Uterus (tissue), 2 donors: ENCODE data around the gene FILIP1.

Experiments used
- POLR2A ChIP-seq, 2 donors: fragments of 450-650 bp; IDR thresholded peaks; one replicate each; pipeline ENCODE4 v1.6.1; 2016; ENCODE audit warnings: antibody characterized with exemption in 2 of 2, mild to moderate bottlenecking in 1 of 2, moderate library complexity in 1 of 2
- TF ChIP-seq, protein P1 (sequence below), 4 experiments: fragments of 200-600 bp in 2 of 4; fragments of 450-650 bp in 2 of 4; sonication (generic) in 2 of 4; IDR thresholded peaks; one replicate each; pipeline ENCODE4 v1.5.1; 2016 to 2019; ENCODE audit warnings: antibody characterized with exemption in 4 of 4, mild to moderate bottlenecking in 2 of 4, moderate library complexity in 1 of 4

DNA sequence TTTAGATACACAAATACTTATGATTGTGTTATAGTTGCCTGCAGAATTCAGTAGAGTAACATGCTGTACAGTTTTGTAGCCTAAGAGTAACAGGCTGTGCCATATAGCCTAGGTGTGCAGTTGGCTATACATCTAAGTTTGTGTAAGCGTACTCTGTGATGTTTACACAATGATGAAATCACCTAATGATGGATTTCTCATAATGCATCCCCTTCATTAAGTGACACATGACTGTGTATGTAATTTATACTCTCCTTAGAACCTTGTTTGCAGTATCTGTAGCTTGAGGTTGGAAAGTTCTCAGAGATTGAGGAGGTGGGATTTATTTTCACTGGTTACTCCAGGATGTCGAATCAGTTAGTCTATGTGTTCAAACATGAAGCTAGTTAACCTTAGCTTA lies 142.0 kb downstream of the FILIP1 start:
- TF ChIP-seq POLR2A (IDR thresholded peaks at IDR 0.05): no peak
- TF ChIP-seq, protein P1, sequence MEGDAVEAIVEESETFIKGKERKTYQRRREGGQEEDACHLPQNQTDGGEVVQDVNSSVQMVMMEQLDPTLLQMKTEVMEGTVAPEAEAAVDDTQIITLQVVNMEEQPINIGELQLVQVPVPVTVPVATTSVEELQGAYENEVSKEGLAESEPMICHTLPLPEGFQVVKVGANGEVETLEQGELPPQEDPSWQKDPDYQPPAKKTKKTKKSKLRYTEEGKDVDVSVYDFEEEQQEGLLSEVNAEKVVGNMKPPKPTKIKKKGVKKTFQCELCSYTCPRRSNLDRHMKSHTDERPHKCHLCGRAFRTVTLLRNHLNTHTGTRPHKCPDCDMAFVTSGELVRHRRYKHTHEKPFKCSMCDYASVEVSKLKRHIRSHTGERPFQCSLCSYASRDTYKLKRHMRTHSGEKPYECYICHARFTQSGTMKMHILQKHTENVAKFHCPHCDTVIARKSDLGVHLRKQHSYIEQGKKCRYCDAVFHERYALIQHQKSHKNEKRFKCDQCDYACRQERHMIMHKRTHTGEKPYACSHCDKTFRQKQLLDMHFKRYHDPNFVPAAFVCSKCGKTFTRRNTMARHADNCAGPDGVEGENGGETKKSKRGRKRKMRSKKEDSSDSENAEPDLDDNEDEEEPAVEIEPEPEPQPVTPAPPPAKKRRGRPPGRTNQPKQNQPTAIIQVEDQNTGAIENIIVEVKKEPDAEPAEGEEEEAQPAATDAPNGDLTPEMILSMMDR (IDR thresholded peaks at IDR 0.05): no peak
